T-helper 2 cell treated with Interferon-gamma antibody and Interleukin-4, amounts not matched to agents 100 ng/mL and 5 ng/mL, for 36 hours (primary cell): ENCODE data around the gene IL1RL1. TPM values are rescaled to one million over a fixed set of nuclear protein-coding genes. Genes with fewer than 3 reads are reported as not detected.

Experiments used
- intact Hi-C: fragments of 100-400 bp; cut with micrococcal nuclease; formaldehyde crosslinking; loops from one replicate; pipeline ENCODE4 v1.15.1; 2023
- total RNA-seq: library from RNA; stranded (reverse); gene quantifications from 2 replicates; pipeline ENCODE4 v1.2.3, GENCODE V29; 2022

The IL1RL1 gene
- total RNA-seq, 1 donor from 2014 or later, result 3.0 TPM

- intact Hi-C loops, result loop anchor here (2.0 to 5.0 kb wide), 2 partner anchors 37 to 63 kb away; no protein-coding TSS in a partner anchor
Observed at GRCh38 chr2:102365763-102366162, 54.4 kb downstream of the IL1RL1 start.

DNA sequence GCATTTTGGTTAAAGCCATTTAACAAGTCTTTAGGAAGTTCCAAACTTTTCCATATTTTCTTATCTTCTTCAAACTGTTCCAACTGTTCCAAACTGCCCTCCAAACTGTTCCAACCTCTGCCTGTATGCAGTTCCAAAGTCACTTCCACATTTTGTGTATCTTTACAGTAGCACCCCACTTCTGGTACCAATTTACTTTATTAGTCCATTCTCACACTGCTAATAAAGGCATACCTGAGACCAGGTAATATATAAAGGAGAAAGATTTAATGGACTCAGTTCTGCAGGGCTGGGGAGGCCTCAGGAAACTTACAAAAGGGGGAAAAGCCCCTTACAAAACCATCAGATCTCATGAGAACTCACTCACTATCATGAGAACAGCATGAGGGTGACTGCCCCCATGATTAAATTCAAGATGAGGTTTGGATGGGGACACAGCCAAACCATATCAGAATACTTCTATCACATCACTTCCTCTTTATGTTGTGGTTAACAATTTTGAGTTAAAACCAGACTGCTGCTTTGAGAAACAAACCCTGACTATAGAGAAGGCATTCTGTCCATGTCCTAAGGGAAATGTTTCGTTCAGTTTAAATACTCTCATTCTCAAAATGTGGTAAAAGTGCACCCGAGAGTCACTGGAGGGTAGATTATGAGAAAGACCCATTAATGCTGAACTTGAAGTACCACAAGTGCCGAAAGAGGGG is 55.2 kb downstream of the IL1RL1 start:
- intact Hi-C loops, result loop anchor here (1.0 to 5.0 kb wide), 5 partner anchors 10 to 108 kb away; no protein-coding TSS in a partner anchor

- intact Hi-C loops, result loop anchor here (1.0 to 5.0 kb wide), 5 partner anchors 11 to 109 kb away; no protein-coding TSS in a partner anchor
Observed at GRCh38 chr2:102367331-102367971, 56.1 kb downstream of the IL1RL1 start.

GRCh38 chr2:102368461-102369109 is 57.2 kb downstream of the IL1RL1 start:
- intact Hi-C loops, result loop anchor here (5.0 kb wide), 1 partner anchor 34 kb away; no protein-coding TSS in a partner anchor

- intact Hi-C loops, result loop anchor here (5.0 kb wide), 1 partner anchor 32 kb away; no protein-coding TSS in a partner anchor
Observed at GRCh38 chr2:102369866-102370265, 58.5 kb downstream of the IL1RL1 start.

DNA sequence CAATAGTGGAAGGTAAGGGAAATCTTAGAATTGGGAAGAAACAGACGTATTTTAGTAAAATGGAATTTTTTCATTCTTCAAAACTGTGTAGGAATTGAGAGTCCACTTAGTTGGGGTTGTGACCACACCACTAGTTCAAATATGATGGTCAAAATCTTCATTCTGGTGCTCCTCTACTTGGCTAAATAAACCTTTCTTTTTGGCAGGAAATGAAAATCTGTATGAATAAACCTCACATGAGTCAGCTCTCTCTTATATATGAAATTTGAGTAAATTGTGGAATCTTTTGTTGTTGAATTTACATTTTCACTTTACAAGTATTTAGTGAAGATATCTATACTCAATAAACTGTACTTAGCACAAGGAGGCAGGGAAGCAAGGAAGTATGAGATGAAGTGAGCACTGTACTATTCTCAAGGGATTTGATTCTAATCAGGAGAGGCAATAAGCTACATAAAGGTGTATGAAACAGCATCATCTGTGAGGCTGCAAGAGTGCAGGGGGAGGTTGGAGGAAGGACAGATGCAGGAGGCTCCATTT is 64.8 kb downstream of the IL1RL1 start:
- intact Hi-C loops, result no loop called here

GRCh38 chr2:102383722-102384121 is 72.4 kb downstream of the IL1RL1 start:
- intact Hi-C loops, result no loop called here

GRCh38 chr2:102385522-102385921 is 74.2 kb downstream of the IL1RL1 start:
- intact Hi-C loops, result no loop called here

- intact Hi-C loops, result no loop called here
Observed at GRCh38 chr2:102386004-102386403, 74.6 kb downstream of the IL1RL1 start.

- intact Hi-C loops, result no loop called here
Observed at GRCh38 chr2:102386867-102387541, 75.6 kb downstream of the IL1RL1 start.

- intact Hi-C loops, result no loop called here
Observed at GRCh38 chr2:102387763-102388546, 76.6 kb downstream of the IL1RL1 start.

DNA sequence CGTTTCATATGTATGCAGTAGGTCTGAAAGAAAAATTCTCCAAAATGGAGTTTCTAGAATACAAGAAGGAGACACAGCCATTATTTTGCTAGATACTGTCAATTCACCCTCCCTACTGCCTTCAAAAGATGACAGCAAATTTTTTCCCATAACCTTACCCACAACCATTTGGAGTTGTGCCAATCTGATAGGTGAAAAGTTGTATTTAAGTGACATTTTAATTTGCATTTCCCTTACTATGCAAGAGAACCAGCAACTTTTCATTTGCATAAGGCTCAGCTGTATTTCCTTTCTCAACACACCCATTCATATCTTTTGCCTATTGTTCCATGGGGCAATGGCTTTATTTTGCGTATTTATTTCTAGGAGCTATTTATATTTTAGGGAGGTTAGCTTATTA is 80.2 kb downstream of the IL1RL1 start:
- intact Hi-C loops, result loop anchor here (10.0 kb wide), 1 partner anchor 53 kb away; no protein-coding TSS in a partner anchor

GRCh38 chr2:102392096-102392495 is 80.7 kb downstream of the IL1RL1 start:
- intact Hi-C loops, result loop anchor here (10.0 kb wide), 1 partner anchor 53 kb away; no protein-coding TSS in a partner anchor

GRCh38 chr2:102392942-102393341 is 81.6 kb downstream of the IL1RL1 start:
- intact Hi-C loops, result loop anchor here (10.0 kb wide), 1 partner anchor 52 kb away; no protein-coding TSS in a partner anchor

GRCh38 chr2:102396012-102396411 is 84.6 kb downstream of the IL1RL1 start:
- intact Hi-C loops, result loop anchor here (10.0 kb wide), 1 partner anchor 49 kb away; no protein-coding TSS in a partner anchor

GRCh38 chr2:102397209-102397608 is 85.8 kb downstream of the IL1RL1 start:
- intact Hi-C loops, result loop anchor here (10.0 kb wide), 1 partner anchor 48 kb away; no protein-coding TSS in a partner anchor

GRCh38 chr2:102399499-102400141 is 88.3 kb downstream of the IL1RL1 start:
- intact Hi-C loops, result loop anchor here (5.0 to 10.0 kb wide), 2 partner anchors 32 to 45 kb away; no protein-coding TSS in a partner anchor

- intact Hi-C loops, result loop anchor here (5.0 kb wide), 1 partner anchor 34 kb away; no protein-coding TSS in a partner anchor
Observed at GRCh38 chr2:102401456-102401855, 90.1 kb downstream of the IL1RL1 start.
